Measurements from ENCODE around the gene STX2.

DNA sequence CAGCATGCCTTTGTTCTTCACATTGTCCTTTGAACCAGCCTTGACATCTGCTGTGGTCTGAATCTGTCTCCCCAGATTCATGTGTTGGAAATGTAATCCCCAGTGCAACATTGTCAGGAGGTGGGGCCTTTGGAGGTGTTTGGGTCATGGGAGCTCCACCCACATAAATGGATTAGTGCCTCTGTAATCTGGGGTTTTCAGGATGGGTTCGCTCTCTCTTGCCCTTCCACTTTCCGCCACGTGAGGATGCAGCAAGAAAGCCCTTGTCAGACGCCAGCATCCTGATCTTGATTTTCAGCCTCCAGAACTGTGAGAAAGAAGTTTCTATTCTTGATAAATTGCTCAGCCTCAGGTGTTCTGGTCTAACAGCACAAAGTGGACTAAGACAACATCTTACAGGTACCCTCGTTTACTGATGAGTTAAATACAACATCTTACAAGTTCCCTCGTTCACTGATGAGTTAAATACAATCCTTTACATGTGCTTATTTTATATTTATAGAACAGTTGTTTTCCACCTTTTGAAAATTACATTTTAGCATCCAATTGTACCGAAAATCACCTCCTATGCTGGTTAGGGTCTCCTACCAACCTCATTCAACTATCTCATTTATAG is 68.5 kb downstream of the STX2 start:
- no peak for TF ChIP-seq POLR2A (IDR thresholded peaks at IDR 0.05)
- no peak for TF ChIP-seq POLR2AphosphoS5 (IDR thresholded peaks at IDR 0.05; ENCODE audit: insufficient read depth in 1 of 2, low read depth in 1 of 2)
- TF ChIP-seq, protein P1, sequence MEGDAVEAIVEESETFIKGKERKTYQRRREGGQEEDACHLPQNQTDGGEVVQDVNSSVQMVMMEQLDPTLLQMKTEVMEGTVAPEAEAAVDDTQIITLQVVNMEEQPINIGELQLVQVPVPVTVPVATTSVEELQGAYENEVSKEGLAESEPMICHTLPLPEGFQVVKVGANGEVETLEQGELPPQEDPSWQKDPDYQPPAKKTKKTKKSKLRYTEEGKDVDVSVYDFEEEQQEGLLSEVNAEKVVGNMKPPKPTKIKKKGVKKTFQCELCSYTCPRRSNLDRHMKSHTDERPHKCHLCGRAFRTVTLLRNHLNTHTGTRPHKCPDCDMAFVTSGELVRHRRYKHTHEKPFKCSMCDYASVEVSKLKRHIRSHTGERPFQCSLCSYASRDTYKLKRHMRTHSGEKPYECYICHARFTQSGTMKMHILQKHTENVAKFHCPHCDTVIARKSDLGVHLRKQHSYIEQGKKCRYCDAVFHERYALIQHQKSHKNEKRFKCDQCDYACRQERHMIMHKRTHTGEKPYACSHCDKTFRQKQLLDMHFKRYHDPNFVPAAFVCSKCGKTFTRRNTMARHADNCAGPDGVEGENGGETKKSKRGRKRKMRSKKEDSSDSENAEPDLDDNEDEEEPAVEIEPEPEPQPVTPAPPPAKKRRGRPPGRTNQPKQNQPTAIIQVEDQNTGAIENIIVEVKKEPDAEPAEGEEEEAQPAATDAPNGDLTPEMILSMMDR (IDR thresholded peaks at IDR 0.05): no peak
